DMS153 treated with DMSO at 0.1 percent for 48 hours (cell line): ENCODE results near the gene COG5.

Experiments used
- DNase-seq: peaks from one replicate; lab custom pipeline; 2025; ENCODE audit not compliant: unreplicated experiment; lab: John Stamatoyannopoulos, UW

Gene COG5

GRCh38 chr7:107201795-107202450 lies 361.8 kb downstream of the COG5 start:
- peak; percentile 12 for DNase-seq

GRCh38 chr7:107196834-107197610 lies 366.7 kb downstream of the COG5 start:
- DNase-seq, result no peak

- DNase-seq, result no peak
These were observed 369.7 kb downstream of the COG5 start for GRCh38 chr7:107194052-107194451.

GRCh38 chr7:107190090-107190489 lies 373.6 kb downstream of the COG5 start:
- no peak for DNase-seq

- DNase-seq, result no peak
These were observed 375.9 kb downstream of the COG5 start for GRCh38 chr7:107187774-107188173.

- DNase-seq, result no peak
These were observed 377.5 kb downstream of the COG5 start for GRCh38 chr7:107186240-107186639.

- DNase-seq, result no peak
These were observed 378.0 kb downstream of the COG5 start for GRCh38 chr7:107185716-107186115.

DNA sequence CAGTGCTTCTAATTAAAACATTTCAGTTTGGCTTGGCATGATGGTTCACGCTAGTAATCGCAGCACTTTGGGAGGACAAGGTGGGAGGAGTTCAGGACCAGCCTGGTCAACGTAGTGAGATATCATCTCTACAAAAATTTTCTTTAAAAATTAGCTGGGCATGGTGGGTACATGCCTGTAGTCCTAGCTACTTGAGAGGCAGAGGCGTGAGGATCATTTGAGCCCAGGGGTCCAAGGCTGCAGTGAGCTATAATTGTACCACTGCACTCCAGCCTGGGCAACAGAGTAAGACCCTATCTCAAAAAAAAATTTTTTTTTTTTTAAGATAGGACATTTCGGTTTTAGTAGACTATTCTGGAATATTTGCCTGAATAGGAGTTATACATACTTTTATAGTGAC lies 382.5 kb downstream of the COG5 start:
- no peak for DNase-seq

DNA sequence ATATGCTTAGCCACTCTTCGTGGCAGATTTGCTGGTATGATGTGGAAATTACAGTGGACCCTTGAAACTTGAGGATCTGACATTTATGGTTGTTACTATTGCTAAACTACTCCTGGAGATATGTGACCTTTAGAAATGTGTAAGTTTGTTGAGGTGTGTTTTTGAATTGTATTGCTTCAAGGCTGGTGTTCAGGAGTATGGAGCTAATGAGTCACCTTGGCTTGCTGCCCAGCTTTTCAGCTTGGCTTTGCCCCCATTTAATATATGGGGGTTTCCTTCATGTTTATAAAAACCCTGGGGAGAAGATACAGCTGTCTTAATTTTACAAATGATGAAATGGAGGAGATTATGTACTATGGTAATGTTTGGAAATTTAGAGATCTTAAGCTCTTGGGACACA lies 383.3 kb downstream of the COG5 start:
- no peak for DNase-seq

DNA sequence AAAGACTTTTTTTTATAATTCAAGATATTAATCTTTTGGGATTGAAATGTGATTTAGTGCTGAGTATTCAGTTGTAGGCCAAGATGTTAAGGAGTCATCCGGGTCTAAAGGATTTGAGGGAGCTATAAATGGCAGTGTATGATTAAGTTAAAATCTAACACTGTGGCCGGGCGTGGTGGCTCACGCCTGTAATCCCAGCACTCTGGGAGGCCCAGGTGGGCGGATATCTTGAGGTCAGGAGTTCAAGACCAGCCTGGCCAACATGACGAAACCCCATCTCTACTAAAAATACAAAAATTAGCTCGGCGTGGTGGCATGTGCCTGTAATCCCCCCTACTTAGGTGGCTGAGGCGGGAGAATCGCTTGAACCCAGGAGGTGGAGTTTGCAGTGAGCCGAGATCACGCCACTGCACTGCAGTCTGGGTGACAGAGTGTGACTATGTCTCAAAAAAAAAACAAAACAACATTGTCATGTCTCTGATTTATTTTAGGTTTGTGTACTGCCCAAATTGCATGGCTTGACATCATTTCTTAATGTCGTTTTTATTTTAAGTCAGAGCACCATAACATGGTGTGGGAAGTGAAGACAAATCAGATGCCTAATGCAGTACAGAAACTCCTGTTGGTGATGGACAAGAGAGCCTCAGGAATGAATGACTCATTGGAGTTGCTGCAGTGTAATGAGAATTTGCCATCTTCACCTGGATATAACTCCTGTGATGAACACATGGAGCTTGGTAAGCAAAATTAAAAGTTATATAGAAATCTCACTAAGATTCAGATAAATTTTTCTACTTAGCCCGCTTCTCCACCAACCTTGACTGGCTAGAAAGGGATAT lies 384.2 kb downstream of the COG5 start:
- no peak for DNase-seq

GRCh38 chr7:107173691-107174406 lies 389.9 kb downstream of the COG5 start:
- no peak for DNase-seq

GRCh38 chr7:107173191-107173590 lies 390.5 kb downstream of the COG5 start:
- peak; percentile 19 for DNase-seq

DNA sequence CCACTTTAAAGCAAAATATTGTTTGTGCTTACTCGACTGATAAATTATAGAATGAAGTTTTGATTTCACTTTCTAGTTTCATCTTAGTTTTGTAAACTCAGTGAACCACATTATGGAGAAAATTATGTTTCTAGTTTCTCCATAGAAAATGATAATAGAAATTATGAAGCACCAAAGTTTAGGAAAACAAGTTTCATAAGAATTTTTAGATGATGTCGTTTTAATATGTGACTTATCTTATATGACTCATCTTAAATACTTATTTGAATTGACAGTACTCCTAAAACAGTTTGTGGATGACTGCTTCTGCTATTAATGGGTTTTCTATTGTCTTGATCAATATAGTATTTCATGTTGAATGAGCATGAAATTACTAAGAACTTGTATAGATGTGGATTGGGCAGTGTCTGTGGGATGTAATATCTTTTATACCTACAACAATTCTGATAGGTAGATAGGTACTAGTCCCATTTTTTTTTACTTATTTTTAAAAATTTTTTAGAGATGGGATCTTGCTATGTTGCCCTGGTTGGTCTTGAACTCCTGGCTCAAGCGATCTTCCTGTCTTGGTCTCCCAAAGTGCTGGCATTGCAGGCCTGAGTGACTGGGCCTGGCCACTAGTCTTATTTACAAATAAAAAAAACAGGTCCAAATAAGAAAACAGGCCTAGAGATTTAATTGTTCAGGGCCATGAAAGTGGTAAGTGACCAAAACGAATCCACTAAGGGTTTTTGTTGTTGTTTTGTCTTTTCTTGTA lies 391.3 kb downstream of the COG5 start:
- DNase-seq, result no peak

- DNase-seq, result no peak
These were observed 392.2 kb downstream of the COG5 start for GRCh38 chr7:107171496-107171895.

DNA sequence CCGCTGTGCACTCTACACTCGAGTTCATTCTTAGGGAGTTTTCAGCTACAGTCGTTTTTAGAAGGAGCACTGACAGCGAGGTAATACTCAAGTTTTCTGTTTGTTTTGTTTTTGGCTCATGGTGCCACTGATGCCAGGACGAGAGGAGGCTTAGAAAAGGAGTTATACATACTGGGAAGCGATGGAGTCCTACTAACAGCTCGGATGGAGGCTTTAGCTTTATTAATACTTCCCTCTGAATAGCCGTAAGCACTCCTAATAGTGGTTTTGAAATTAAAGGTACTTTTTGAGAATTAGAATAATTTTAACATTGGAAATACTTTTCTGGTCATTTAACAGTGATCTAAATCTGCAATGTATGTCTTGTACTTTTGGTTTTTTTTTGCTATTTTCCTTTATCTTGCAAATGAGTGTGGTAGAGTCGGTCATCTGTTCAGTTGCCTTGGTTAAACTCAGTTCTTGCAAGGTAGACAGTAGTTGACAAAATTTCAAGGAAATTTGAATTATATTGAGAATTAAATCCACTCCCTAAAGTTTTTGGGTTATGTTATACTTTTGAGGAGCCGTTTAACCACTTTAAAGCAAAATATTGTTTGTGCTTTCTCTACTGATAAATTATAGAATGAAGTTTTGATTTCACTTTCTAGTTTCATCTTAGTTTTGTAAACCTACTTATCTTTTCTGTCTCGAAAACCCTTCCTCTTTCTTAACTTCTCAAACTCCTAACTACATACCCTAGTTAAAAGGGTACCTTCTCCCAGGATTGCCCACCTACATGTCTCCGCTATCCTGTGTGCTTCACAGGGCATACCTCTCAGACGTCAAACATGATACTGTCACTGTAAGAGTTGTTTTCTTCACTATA lies 393.4 kb downstream of the COG5 start:
- DNase-seq, result no peak

DNA sequence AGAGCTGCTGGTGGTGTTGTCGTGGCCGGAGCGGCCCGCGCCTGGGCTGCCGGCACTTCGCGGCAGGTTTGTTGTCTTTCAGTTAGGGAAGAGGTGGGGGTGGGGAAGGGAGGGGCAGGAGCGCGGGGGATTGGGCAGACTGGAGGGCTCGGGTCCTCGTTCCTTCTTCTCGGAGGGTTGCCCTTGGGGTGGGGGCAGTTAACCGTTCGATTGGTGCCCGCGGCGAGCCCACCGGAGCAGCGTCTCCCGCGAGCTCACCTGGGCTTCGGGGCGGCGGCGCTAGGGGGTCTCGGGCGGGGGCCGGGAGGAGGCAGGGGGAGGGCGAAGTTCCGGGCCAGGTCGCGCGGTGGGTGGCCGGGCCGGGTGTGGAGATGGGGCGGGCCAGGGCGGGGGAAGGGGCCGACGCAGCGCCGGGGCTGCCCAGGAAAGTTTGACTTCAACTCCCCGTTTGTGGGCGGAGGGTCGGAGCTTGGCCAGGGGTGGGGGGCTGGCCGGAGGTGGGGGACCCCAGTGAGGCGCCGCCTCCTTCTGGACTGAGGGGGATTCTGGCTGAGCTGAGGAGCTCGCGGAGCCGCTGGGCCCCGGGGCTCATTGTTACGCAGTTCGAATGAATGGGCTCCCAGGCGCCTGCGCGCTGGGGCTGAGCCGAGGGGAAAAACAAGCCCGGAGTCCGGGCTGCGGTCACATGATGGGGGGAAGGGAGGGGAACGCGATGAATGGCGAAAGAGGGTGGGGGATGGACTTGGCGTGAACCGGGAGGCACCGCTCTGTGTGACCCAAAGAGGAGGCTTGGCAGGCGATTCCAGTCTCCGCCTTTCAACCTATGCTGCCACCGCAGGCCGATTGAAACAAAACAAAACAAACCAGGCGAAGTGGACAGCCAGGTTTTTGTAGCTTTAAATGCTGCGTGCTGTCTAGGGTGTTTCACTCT lies 394.3 kb downstream of the COG5 start:
- DNase-seq, result peak; percentile 97

DNA sequence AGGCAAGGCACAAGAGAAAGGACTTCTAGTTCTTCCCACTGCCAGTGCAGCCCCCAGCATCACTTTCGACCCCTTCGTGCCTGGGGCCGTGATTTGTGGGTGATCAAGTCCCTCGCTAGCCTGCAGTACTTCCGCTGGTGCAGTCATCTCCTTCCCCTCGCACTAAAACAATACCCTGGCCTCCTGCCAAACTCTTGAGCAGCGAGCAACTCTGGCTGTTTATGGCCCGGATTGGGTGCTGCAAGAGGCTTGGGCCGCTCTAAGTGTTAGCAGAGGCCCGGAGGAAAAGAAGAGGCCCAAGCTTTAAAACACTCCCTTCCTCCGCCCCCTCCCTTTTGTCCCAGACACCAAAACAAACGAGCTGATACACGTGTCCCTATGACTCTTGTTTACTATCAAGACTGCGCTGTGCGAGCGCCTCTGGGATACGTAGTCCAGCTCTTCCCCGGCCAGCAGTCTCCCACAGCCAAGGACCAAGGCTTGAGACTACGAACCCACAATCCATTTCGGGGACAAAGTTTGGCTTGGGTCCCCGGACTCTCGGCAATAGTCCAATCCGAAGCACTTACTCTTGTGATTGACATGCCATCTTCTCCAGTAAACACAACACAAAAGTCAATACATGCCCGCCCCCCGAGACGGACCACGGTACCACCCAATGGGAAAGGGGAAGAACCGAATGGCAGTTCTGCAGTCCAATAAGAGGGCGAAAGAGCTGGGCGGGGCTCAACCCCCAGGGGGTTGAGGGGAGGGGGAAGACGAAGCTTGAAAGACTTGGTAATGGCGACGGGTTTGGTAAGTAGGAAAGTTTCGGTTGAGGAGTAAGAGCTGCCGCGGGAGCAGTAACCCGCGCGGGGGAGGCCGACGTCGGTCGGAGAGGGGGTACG lies 395.2 kb downstream of the COG5 start, which contains the start of gene HBP1:
HBP1 (plus strand) TSS at position 771 of the 887 bp plus-strand sequence. CDS start 10,891 bp downstream, outside the sequence.
- DNase-seq, result peak; percentile 98
